ENCODE data around the gene C4orf50.

- no peak for TF ChIP-seq ZNF114 (CRISPR knock-in tag; IDR thresholded peaks at IDR 0.05)
- no peak for TF ChIP-seq CTCF (conservative IDR thresholded peaks at IDR 0.05; ENCODE audit: low read depth in 2 of 2)
- no peak for TF ChIP-seq CREB1 (CRISPR knock-in tag; IDR thresholded peaks at IDR 0.05; ENCODE audit: low read depth)
- TF ChIP-seq POLR2AphosphoS5 (IDR thresholded peaks at IDR 0.05; ENCODE audit: low read depth): no peak
- no peak for TF ChIP-seq REST (IDR thresholded peaks at IDR 0.05; ENCODE audit: unreplicated experiment)
- no peak for TF ChIP-seq EZH2 (IDR thresholded peaks at IDR 0.05; ENCODE audit: low read depth, unreplicated experiment)
- no peak for TF ChIP-seq JUNB (IDR thresholded peaks at IDR 0.05; ENCODE audit: unreplicated experiment)
- no peak for TF ChIP-seq ETS1 (IDR thresholded peaks at IDR 0.05)
- TF ChIP-seq EZH2phosphoT487 (IDR thresholded peaks at IDR 0.05; ENCODE audit: unreplicated experiment): no peak
These were observed 117.4 kb downstream of the C4orf50 start for GRCh38 chr4:5900844-5901243.

All from GM23338 (cell line).